Trophoblast cell (in vitro differentiated cells and primary cell): ENCODE results near the gene SEC16A. TPM values are rescaled to one million over a fixed set of nuclear protein-coding genes. Genes with fewer than 3 reads are reported as not detected.

Experiments
- DNase-seq, 2 donors: peaks; one replicate each; pipeline ENCODE4 v3.0.0-alpha.2; 2016
- H2AFZ ChIP-seq: 2 replicates; pipeline ENCODE4 v1.6.1; 2013; ENCODE audit warnings: low read length, moderate library complexity, mild to moderate bottlenecking; ENCODE audit not compliant: insufficient read depth, poor library complexity
- H2AK5ac ChIP-seq: 2 replicates; pipeline ENCODE4 v1.6.1; 2013; ENCODE audit warnings: mild to moderate bottlenecking, low read length
- H2BK120ac ChIP-seq: 2 replicates; pipeline ENCODE4 v1.6.1; 2013; ENCODE audit warnings: low read length, mild to moderate bottlenecking, moderate library complexity; ENCODE audit not compliant: insufficient read depth, poor library complexity
- H2BK12ac ChIP-seq: 2 replicates; pipeline ENCODE4 v1.6.1; 2013; ENCODE audit warnings: mild to moderate bottlenecking, low read length, moderate library complexity
- H2BK5ac ChIP-seq: 2 replicates; pipeline ENCODE4 v1.6.1; 2013; ENCODE audit warnings: low read length, low read depth, moderate library complexity, mild to moderate bottlenecking; ENCODE audit not compliant: poor library complexity
- H3K14ac ChIP-seq: 2 replicates; pipeline ENCODE4 v1.6.1; 2013; ENCODE audit warnings: mild to moderate bottlenecking, low read length
- H3K18ac ChIP-seq: 2 replicates; pipeline ENCODE4 v1.6.1; 2013; ENCODE audit warnings: mild to moderate bottlenecking, low read length
- H3K23ac ChIP-seq: 2 replicates; pipeline ENCODE4 v1.6.1; 2013; ENCODE audit warnings: low read length
- H3K27ac ChIP-seq: 2 replicates; pipeline ENCODE4 v1.5.1; 2013; ENCODE audit warnings: low read depth, mild to moderate bottlenecking, inconsistent platforms, low read length, moderate library complexity
- H3K27me3 ChIP-seq: 2 replicates; pipeline ENCODE4 v1.6.1; 2013; ENCODE audit warnings: inconsistent platforms, mild to moderate bottlenecking, low read length, moderate library complexity; ENCODE audit not compliant: insufficient read depth
- H3K36me3 ChIP-seq, 2 experiments: 1 replicate in 1 of 2; 2 replicates in 1 of 2; pipeline ENCODE4 v1.6.1; 2013; ENCODE audit warnings: low read length in 2 of 2, mild to moderate bottlenecking in 2 of 2, moderate library complexity in 1 of 2; ENCODE audit not compliant: insufficient read depth in 2 of 2, control insufficient read depth in 1 of 2
- H3K4ac ChIP-seq: 2 replicates; pipeline ENCODE4 v1.6.1; 2013; ENCODE audit warnings: low read depth, mild to moderate bottlenecking, low read length, moderate library complexity
- H3K4me1 ChIP-seq, 2 experiments: 1 replicate in 1 of 2; 2 replicates in 1 of 2; pipeline ENCODE4 v1.6.1; 2013; ENCODE audit warnings: low read length in 2 of 2, mild to moderate bottlenecking in 2 of 2, moderate library complexity in 1 of 2; ENCODE audit not compliant: insufficient read depth in 2 of 2, control insufficient read depth in 1 of 2
- H3K4me2 ChIP-seq: 2 replicates; pipeline ENCODE4 v1.6.1; 2013; ENCODE audit warnings: inconsistent platforms, mild to moderate bottlenecking, low read length, moderate library complexity
- H3K4me3 ChIP-seq: 2 replicates; pipeline ENCODE4 v1.5.1; 2013; ENCODE audit warnings: mild to moderate bottlenecking, low read depth, low read length, inconsistent platforms
- H3K79me1 ChIP-seq: one replicate; pipeline ENCODE4 v1.6.1; 2013; ENCODE audit warnings: low read length
- H3K79me2 ChIP-seq: 2 replicates; pipeline ENCODE4 v1.6.1; 2013; ENCODE audit warnings: low read length, mild to moderate bottlenecking; ENCODE audit not compliant: control insufficient read depth, insufficient read depth, poor library complexity
- H3K9ac ChIP-seq: 2 replicates; pipeline ENCODE4 v1.6.1; 2013; ENCODE audit warnings: mild to moderate bottlenecking, low read length
- H3K9me3 ChIP-seq: 2 replicates; pipeline ENCODE4 v1.6.1; 2013; ENCODE audit warnings: low read depth, mild to moderate bottlenecking, control low read depth, inconsistent platforms, low read length; ENCODE audit not compliant: insufficient read depth
- H4K12ac ChIP-seq: 2 replicates; pipeline ENCODE4 v1.6.1; 2013; ENCODE audit warnings: low read depth, mild to moderate bottlenecking, low read length, moderate library complexity
- H4K8ac ChIP-seq: 2 replicates; pipeline ENCODE4 v1.6.1; 2013; ENCODE audit warnings: low read depth, mild to moderate bottlenecking, low read length, moderate library complexity
- H4K91ac ChIP-seq: one replicate; pipeline ENCODE4 v1.6.1; 2013; ENCODE audit warnings: low read depth, mild to moderate bottlenecking, low read length, moderate library complexity
- WGBS: extraction: QIAGEN DNeasy Blood & Tissue Kit; methylation state at CpG from one replicate; pipeline ENCODE4 v1.1.7; 2013; ENCODE audit warnings: missing lambda C conversion rate; ENCODE audit not compliant: insufficient read length, insufficient coverage; ENCODE audit errors: extremely low coverage; 5-methylcytosine and 5-hydroxymethylcytosine counted together
- polyA plus RNA-seq: library from polyadenylated mRNA; stranded (reverse); fragments of 200-250 nt; gene quantifications from 2 replicates; pipeline ENCODE4 v1.2.3, GENCODE V29; 2013

Gene SEC16A
- polyA plus RNA-seq = 61.8 and 62.8 TPM in 2 replicates

- Histone ChIP-seq H2BK120ac (peak within 1 kb of the TSS; percentile 94), H3K79me1 (peaks cover 12% of the 10 kb centered on the region), H3K4me1 (peaks cover 7 to 14% of the 10 kb centered on the region in 2 experiments), H3K4me3 (peak within 1 kb of the TSS; percentile 97), H3K27me3 (no peaks in the 10 kb centered on the region), H2AFZ (peak within 1 kb of the TSS; percentile 98), H3K9ac (peak within 1 kb of the TSS; percentile 91), H3K23ac (no peak within 1 kb of the TSS), H3K18ac (peak within 1 kb of the TSS; percentile 99), H3K79me2 (peaks cover 18% of the 10 kb centered on the region), H2BK12ac (no peak within 1 kb of the TSS), H4K91ac (peak within 1 kb of the TSS; percentile 99), H3K27ac (peak within 1 kb of the TSS; percentile 98), H4K12ac (peak within 1 kb of the TSS; percentile 97), H3K4ac (peak within 1 kb of the TSS; percentile 98), H2BK5ac (peak within 1 kb of the TSS; percentile 99), H3K4me2 (peak within 1 kb of the TSS; percentile 78), H3K9me3 (no peaks in the 10 kb centered on the region), H3K14ac (peak within 1 kb of the TSS; percentile 99), H3K36me3 (peaks cover 11% of the 10 kb centered on the region in 2 experiments), H2AK5ac (peak within 1 kb of the TSS; percentile 99), H4K8ac (peak within 1 kb of the TSS; percentile 99)
- DNase-seq = peak; percentile 97
- WGBS = no CpG with 5 or more reads among the region's 109 CpGs
These were observed at the start of gene SEC16A for GRCh38 chr9:136482793-136483588. TSS of gene SEC16A (minus strand) at chr9:136483040. CDS start at chr9:136477615, 5,425 bp downstream.

GRCh38 chr9:136531904-136532798 lies 49.3 kb upstream of the SEC16A start:
- Histone ChIP-seq H3K18ac (no peak overlapping the region), H3K27me3 (no peaks in the 10 kb centered on the region), H2BK120ac (no peak overlapping the region), H3K9me3 (no peaks in the 10 kb centered on the region), H3K79me1 (no peaks in the 10 kb centered on the region), H2BK5ac (no peak overlapping the region), H3K4me3 (no peak overlapping the region), H3K36me3 (peaks cover 7 to 9% of the 10 kb centered on the region in 2 experiments), H3K27ac (no peak overlapping the region), H2BK12ac (no peak overlapping the region), H4K8ac (no peak overlapping the region), H3K9ac (no peak overlapping the region), H4K12ac (no peak overlapping the region), H2AFZ (no peak overlapping the region), H3K4me2 (no peak overlapping the region), H2AK5ac (no peak overlapping the region), H3K79me2 (no peaks in the 10 kb centered on the region), H3K4ac (no peak overlapping the region), H3K23ac (no peak overlapping the region), H3K14ac (no peak overlapping the region), H4K91ac (no peak overlapping the region), H3K4me1 (peaks cover 0 to 3% of the 10 kb centered on the region in 2 experiments)
- DNase-seq = no peak
- no CpG with 5 or more reads among the region's 39 CpGs for WGBS

GRCh38 chr9:136531186-136531903 lies 48.5 kb upstream of the SEC16A start:
- Histone ChIP-seq H3K79me1 (no peaks in the 10 kb centered on the region), H3K14ac (no peak overlapping the region), H2AFZ (no peak overlapping the region), H3K79me2 (no peaks in the 10 kb centered on the region), H4K8ac (no peak overlapping the region), H3K23ac (no peak overlapping the region), H3K27me3 (no peaks in the 10 kb centered on the region), H3K4me2 (no peak overlapping the region), H2BK12ac (no peak overlapping the region), H3K4me3 (no peak overlapping the region), H3K4ac (no peak overlapping the region), H2BK5ac (no peak overlapping the region), H3K18ac (no peak overlapping the region), H2AK5ac (no peak overlapping the region), H4K91ac (no peak overlapping the region), H3K36me3 (peaks cover 7 to 9% of the 10 kb centered on the region in 2 experiments), H4K12ac (no peak overlapping the region), H3K9ac (no peak overlapping the region), H3K4me1 (peaks cover 0 to 3% of the 10 kb centered on the region in 2 experiments), H3K27ac (no peak overlapping the region), H2BK120ac (no peak overlapping the region), H3K9me3 (no peaks in the 10 kb centered on the region)
- WGBS = no CpG with 5 or more reads among the region's 37 CpGs
- DNase-seq = no peak
